OCI-LY1 (cell line): ENCODE data around the gene CELA3B.

Experiments
- H2AFZ ChIP-seq: fragments of 200-600 bp; sonication (generic), shearing (Covaris generic); 2 replicates; pipeline ENCODE4 v1.6.0; 2014; ENCODE audit warnings: antibody characterized with exemption, mild to moderate bottlenecking, low read length
- H3F3A ChIP-seq: fragments of 200-600 bp; sonication (generic), shearing (Covaris generic); 2 replicates; pipeline ENCODE4 v1.6.0; 2014; ENCODE audit warnings: mild to moderate bottlenecking, antibody characterized with exemption, low read length, moderate library complexity; ENCODE audit not compliant: insufficient read depth
- H3K27ac ChIP-seq: fragments of 200-600 bp; sonication (generic); 2 replicates; pipeline ENCODE4 v1.5.1; 2014; ENCODE audit warnings: low read length, mixed run types, mild to moderate bottlenecking, low read depth; ENCODE audit not compliant: poor library complexity, severe bottlenecking
- H3K27me3 ChIP-seq: fragments of 200-600 bp; sonication (generic); 2 replicates; pipeline ENCODE4 v1.6.0; 2014; ENCODE audit warnings: antibody characterized with exemption, mild to moderate bottlenecking, low read length, moderate library complexity; ENCODE audit not compliant: insufficient read depth
- H3K36me3 ChIP-seq: fragments of 200-600 bp; sonication (generic); 2 replicates; pipeline ENCODE4 v1.6.1; 2014; ENCODE audit warnings: mild to moderate bottlenecking, antibody characterized with exemption, low read length, moderate library complexity, mixed read lengths; ENCODE audit not compliant: insufficient read depth
- H3K4me1 ChIP-seq: fragments of 200-600 bp; sonication (generic); 2 replicates; pipeline ENCODE4 v1.5.1; 2014; ENCODE audit warnings: mild to moderate bottlenecking, low read length, moderate library complexity; ENCODE audit not compliant: insufficient read depth, severe bottlenecking
- H3K4me2 ChIP-seq: fragments of 200-600 bp; sonication (generic), shearing (Covaris generic); 2 replicates; pipeline ENCODE4 v1.6.1; 2014; ENCODE audit warnings: low read length
- H3K4me3 ChIP-seq: fragments of 200-600 bp; sonication (generic); 2 replicates; pipeline ENCODE4 v1.5.1; 2014; ENCODE audit warnings: low read length, low read depth, mild to moderate bottlenecking, mixed read lengths; ENCODE audit not compliant: poor library complexity, severe bottlenecking
- H3K79me2 ChIP-seq: fragments of 200-600 bp; shearing (Covaris generic); 2 replicates; pipeline ENCODE4 v1.6.1; 2016; ENCODE audit warnings: mixed run types, low read length, mixed read lengths; ENCODE audit not compliant: insufficient read depth
- H3K9ac ChIP-seq: fragments of 200-600 bp; sonication (generic), shearing (Covaris generic); 2 replicates; pipeline ENCODE4 v1.6.1; 2014; ENCODE audit warnings: mild to moderate bottlenecking, low read length, mixed read lengths
- H3K9me2 ChIP-seq: fragments of 200-600 bp; sonication (generic), shearing (Covaris generic); 2 replicates; pipeline ENCODE4 v1.6.1; 2014; ENCODE audit warnings: low read depth, mild to moderate bottlenecking, low read length, mixed read lengths
- H3K9me3 ChIP-seq: fragments of 200-600 bp; shearing (Covaris generic); 2 replicates; pipeline ENCODE4 v1.6.1; 2014; ENCODE audit warnings: low read length, mixed read lengths
- H4K20me1 ChIP-seq: fragments of 200-600 bp; sonication (generic), shearing (Covaris generic); 2 replicates; pipeline ENCODE4 v1.6.0; 2016; ENCODE audit warnings: mild to moderate bottlenecking, low read length; ENCODE audit not compliant: insufficient read depth
- CTCF ChIP-seq: fragments of 200-600 bp; sonication (generic), shearing (Covaris generic); IDR thresholded peaks from 2 replicates; pipeline ENCODE4 v1.5.1; 2017; ENCODE audit warnings: mild to moderate bottlenecking, antibody characterized with exemption, low read length, moderate library complexity, mixed read lengths
- EZH2 ChIP-seq: fragments of 200-600 bp; sonication (generic), shearing (Covaris generic); IDR thresholded peaks from 2 replicates; pipeline ENCODE4 v1.8.0; 2017; ENCODE audit warnings: borderline replicate concordance, mixed run types, mild to moderate bottlenecking, antibody characterized with exemption, low read length, moderate library complexity, mixed read lengths

The CELA3B gene

GRCh38 chr1:22038036-22038435 lies 61.2 kb downstream of the CELA3B start:
- TF ChIP-seq EZH2: no peak
- no peak for TF ChIP-seq CTCF
- Histone ChIP-seq H3K79me2 (no peaks in the 10 kb centered on the region), H2AFZ (peak overlapping the region; percentile 94; the same call in 1 of the 2 replicates), H3K36me3 (no peaks in the 10 kb centered on the region), H4K20me1 (no peaks in the 10 kb centered on the region), H3K4me2 (no peak overlapping the region), H3K9me2 (no peaks in the 10 kb centered on the region), H3K4me3 (no peak overlapping the region), H3K9me3 (no peaks in the 10 kb centered on the region), H3K4me1 (peaks cover 31% of the 10 kb centered on the region), H3K9ac (no peak overlapping the region), H3K27me3 (no peaks in the 10 kb centered on the region), H3K27ac (peak overlapping the region; percentile 46), H3F3A (no peaks in the 10 kb centered on the region)
